ENCODE data around the gene C1QTNF8. TPM values are rescaled to one million over a fixed set of nuclear protein-coding genes. Genes with fewer than 3 reads are reported as not detected.

Gene C1QTNF8
- total and polyA plus RNA-seq, 2 experiments from 2014 or later = not detected

GRCh38 chr16:1045993-1046911 is 49.8 kb downstream of the C1QTNF8 start:
- Histone ChIP-seq H2AFZ (no peak overlapping the region), H3F3A (ENCODE audit: insufficient read depth) (no peaks in the 10 kb centered on the region), H3K4me2 (ENCODE audit: unreplicated experiment) (no peak overlapping the region), H3K4me1 (ENCODE audit: insufficient read depth) (no peaks in the 10 kb centered on the region), H3K36me3 (ENCODE audit: low read depth) (no peaks in the 10 kb centered on the region), H3K27ac (no peak overlapping the region), H3K27me3 (replicated peaks; ENCODE audit: insufficient read depth) (0 out of 2 replicates have a peak, but pooled peaks cover 4% of the 10 kb centered on the region), H3K9me2 (ENCODE audit: insufficient read depth) (no peaks in the 10 kb centered on the region), H3K9ac (no peak overlapping the region), H4K20me1 (ENCODE audit: insufficient read depth) (no peaks in the 10 kb centered on the region), H3K4me3 (no peak overlapping the region), H3K9me3 (ENCODE audit: low read depth) (no peaks in the 10 kb centered on the region), H3K79me2 (ENCODE audit: insufficient read depth) (no peaks in the 10 kb centered on the region)
- in situ Hi-C loops (cut with MboI) = no loop called here
- DNase-seq = no peak
- 76 to 85% methylated on average over 33 to 44 of the region's 49 CpGs for WGBS, 2 experiments (ENCODE audit: low coverage in 1 of 2, low lambda C conversion rate in 2 of 2, missing lambda C conversion rate in 2 of 2)
- TF ChIP-seq EZH2 (IDR thresholded peaks at IDR 0.05; ENCODE audit: insufficient read depth, poor library complexity, severe bottlenecking) (no peak), EZH2phosphoT487 (IDR thresholded peaks at IDR 0.05; ENCODE audit: insufficient read depth, low read depth) (no peak)

DNA sequence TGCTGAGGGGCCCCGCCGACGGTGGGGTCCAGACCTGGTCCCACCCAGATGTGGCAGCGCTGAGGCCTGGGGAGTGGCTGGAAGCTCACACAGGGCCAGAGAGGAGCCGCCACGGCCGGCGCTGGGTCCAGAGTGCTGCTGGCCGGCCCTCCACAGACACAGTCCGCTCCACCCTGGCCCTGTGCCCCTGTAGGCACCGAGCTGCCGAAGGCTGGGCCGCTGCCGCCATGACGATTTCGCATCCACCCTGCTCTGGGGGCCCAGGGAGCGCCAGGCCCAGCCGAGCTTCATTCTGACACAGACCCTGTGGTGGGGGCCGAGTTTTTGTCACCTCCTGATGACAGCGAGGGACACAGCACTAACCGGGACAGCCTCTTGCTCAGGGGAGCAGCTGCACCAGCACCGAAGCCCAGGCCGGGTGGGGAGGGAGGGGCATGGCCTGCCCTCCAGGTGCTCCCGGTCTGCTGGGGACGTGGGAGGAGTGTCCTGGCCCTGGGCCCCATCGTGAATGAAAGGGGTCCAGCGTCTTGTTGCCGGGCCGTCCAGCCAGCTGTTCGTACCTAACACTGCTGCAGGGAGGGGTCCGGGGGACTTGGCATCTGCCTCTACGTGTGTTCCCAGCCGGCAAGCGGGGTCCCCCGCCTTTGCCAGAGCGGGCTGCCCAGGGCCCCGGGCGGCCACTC is 50.6 kb downstream of the C1QTNF8 start:
- Histone ChIP-seq H2AFZ (no peak overlapping the region), H3K36me3 (ENCODE audit: low read depth) (no peaks in the 10 kb centered on the region), H3K79me2 (ENCODE audit: insufficient read depth) (no peaks in the 10 kb centered on the region), H3F3A (ENCODE audit: insufficient read depth) (no peaks in the 10 kb centered on the region), H3K9ac (no peak overlapping the region), H3K27ac (no peak overlapping the region), H3K27me3 (replicated peaks; ENCODE audit: insufficient read depth) (0 out of 2 replicates have a peak, but pooled peaks cover 4% of the 10 kb centered on the region), H3K4me2 (ENCODE audit: unreplicated experiment) (no peak overlapping the region), H3K9me2 (ENCODE audit: insufficient read depth) (no peaks in the 10 kb centered on the region), H3K4me1 (ENCODE audit: insufficient read depth) (no peaks in the 10 kb centered on the region), H4K20me1 (ENCODE audit: insufficient read depth) (no peaks in the 10 kb centered on the region), H3K9me3 (ENCODE audit: low read depth) (no peaks in the 10 kb centered on the region), H3K4me3 (no peak overlapping the region)
- 25 to 34% methylated on average over 27 to 38 of the region's 38 CpGs for WGBS, 2 experiments (ENCODE audit: low coverage in 1 of 2, low lambda C conversion rate in 2 of 2, missing lambda C conversion rate in 2 of 2)
- in situ Hi-C loops (cut with MboI) = no loop called here
- TF ChIP-seq EZH2 (IDR thresholded peaks at IDR 0.05; ENCODE audit: insufficient read depth, poor library complexity, severe bottlenecking) = no peak
- TF ChIP-seq EZH2phosphoT487 (IDR thresholded peaks at IDR 0.05; ENCODE audit: insufficient read depth, low read depth) = no peak
- DNase-seq = no peak

- Histone ChIP-seq H3F3A (ENCODE audit: insufficient read depth) (no peaks in the 10 kb centered on the region), H2AFZ (no peak overlapping the region), H3K27ac (no peak overlapping the region), H3K4me1 (ENCODE audit: insufficient read depth) (no peaks in the 10 kb centered on the region), H3K9me2 (ENCODE audit: insufficient read depth) (no peaks in the 10 kb centered on the region), H3K4me2 (ENCODE audit: unreplicated experiment) (no peak overlapping the region), H3K27me3 (replicated peaks; ENCODE audit: insufficient read depth) (0 out of 2 replicates have a peak, but pooled peaks cover 4% of the 10 kb centered on the region), H4K20me1 (ENCODE audit: insufficient read depth) (no peaks in the 10 kb centered on the region), H3K4me3 (no peak overlapping the region), H3K79me2 (ENCODE audit: insufficient read depth) (no peaks in the 10 kb centered on the region), H3K36me3 (ENCODE audit: low read depth) (no peaks in the 10 kb centered on the region), H3K9ac (no peak overlapping the region), H3K9me3 (ENCODE audit: low read depth) (no peaks in the 10 kb centered on the region)
- TF ChIP-seq EZH2 (IDR thresholded peaks at IDR 0.05; ENCODE audit: insufficient read depth, poor library complexity, severe bottlenecking) (no peak), EZH2phosphoT487 (IDR thresholded peaks at IDR 0.05; ENCODE audit: insufficient read depth, low read depth) (no peak)
- DNase-seq = no peak
- 31 to 46% methylated on average over 22 to 42 of the region's 43 CpGs for WGBS, 2 experiments (ENCODE audit: low coverage in 1 of 2, low lambda C conversion rate in 2 of 2, missing lambda C conversion rate in 2 of 2)
- in situ Hi-C loops (cut with MboI) = no loop called here
These were observed 51.4 kb downstream of the C1QTNF8 start for GRCh38 chr16:1044460-1045309.

All from GM23248 (cell line).